Spinal cord (tissue), 10 donors: Measurements from ENCODE around the gene TKT. TPM values are rescaled to one million over a fixed set of nuclear protein-coding genes. Genes with fewer than 3 reads are reported as not detected.
"Not testable (repeated sequence)": the region's sequence is repeated elsewhere in the genome, so short reads cannot be mapped to it uniquely, and the experiment has no call there.

Experiments
- DNase-seq, 6 donors: peaks; one replicate each; pipeline versions ENCODE4 v3.0.0 to v3.0.0-alpha.2; 2013 to 2015; ENCODE audit warnings: low spot score in 6 of 6, low read depth in 4 of 6
- H3K27ac ChIP-seq: one replicate; pipeline ENCODE4 v1.5.1; 2013; ENCODE audit warnings: low read depth, low read length, control low read depth
- H3K27me3 ChIP-seq: one replicate; pipeline ENCODE4 v1.6.1; 2013; ENCODE audit warnings: low read length; ENCODE audit not compliant: control insufficient read depth, insufficient read depth
- H3K36me3 ChIP-seq: one replicate; pipeline ENCODE4 v1.6.1; 2013; ENCODE audit warnings: low read length; ENCODE audit not compliant: control insufficient read depth, insufficient read depth
- H3K4me1 ChIP-seq: one replicate; pipeline ENCODE4 v1.6.1; 2013; ENCODE audit warnings: low read length; ENCODE audit not compliant: control insufficient read depth, insufficient read depth
- H3K4me3 ChIP-seq: one replicate; pipeline ENCODE4 v1.5.1; 2013; ENCODE audit warnings: low read depth, low read length, control low read depth
- H3K9me3 ChIP-seq: one replicate; pipeline ENCODE4 v1.6.1; 2013; ENCODE audit warnings: low read length; ENCODE audit not compliant: control insufficient read depth, insufficient read depth
- WGBS: methylation state at CpG from one replicate; pipeline ENCODE4 v1.1.5; 2013; ENCODE audit warnings: missing lambda C conversion rate; ENCODE audit not compliant: insufficient coverage; 5-methylcytosine and 5-hydroxymethylcytosine counted together
- long read RNA-seq, 4 donors: transcript quantifications; one replicate each; lab custom pipeline, GENCODE V29; 2026
- polyA plus RNA-seq, 2 donors: library from polyadenylated mRNA; unstranded; fragments of 120-200 nt; gene quantifications; one replicate each; pipeline ENCODE4 v1.2.1, GENCODE V29; 2013; ENCODE audit not compliant: insufficient read length in 2 of 2
- total RNA-seq, 2 donors: library from RNA; depleted of rRNA in 1 of 2; stranded (reverse); fragments of 120-200 nt in 1 of 2; fragments of >200 nt in 1 of 2; gene quantifications; one replicate each; pipeline versions ENCODE4 v1.2.3 to v1.2.4, GENCODE V29; 2013 to 2014
- donor health status: healthy.

Gene TKT
- total RNA-seq (100 to 1,000 TPM; 118 to 132 TPM), polyA plus RNA-seq (100 to 1,000 TPM; 165 to 170 TPM)
- long read RNA-seq, donor 1, transcript TKT-207 (8 exons, 1,972 nt): minor isoform, 6 of 106 reads
- long read RNA-seq, donor 1, transcript TKT-208 (14 exons, 3,010 nt): major isoform, 37 of 106 reads
- long read RNA-seq, donor 1, partial matches to known transcripts: 54 of 106 reads
- long read RNA-seq, donor 1, other reads (novel, unspliced or antisense): 5 of 106 reads
- long read RNA-seq, donor 2, transcript TKT-208 (14 exons, 3,010 nt): major isoform, 15 of 18 reads
- long read RNA-seq, donor 2, partial matches to known transcripts: 0 of 18 reads
- long read RNA-seq, donor 2, other reads (novel, unspliced or antisense): 0 of 18 reads
- long read RNA-seq, donor 3, transcript TKT-208 (14 exons, 3,010 nt): major isoform, 13 of 43 reads
- long read RNA-seq, donor 3, partial matches to known transcripts: 25 of 43 reads
- long read RNA-seq, donor 3, other reads (novel, unspliced or antisense): 0 of 43 reads
- long read RNA-seq, donor 4, transcript TKT-207 (8 exons, 1,972 nt): minor isoform, 6 of 266 reads
- long read RNA-seq, donor 4, transcript TKT-208 (14 exons, 3,010 nt): major isoform, 74 of 266 reads
- long read RNA-seq, donor 4, transcript TKT-209 (2 exons, 693 nt): minor isoform, 5 of 266 reads
- long read RNA-seq, donor 4, partial matches to known transcripts: 161 of 266 reads
- long read RNA-seq, donor 4, other reads (novel, unspliced or antisense): 12 of 266 reads

GRCh38 chr3:53255775-53256703 is at the start of gene TKT:
Gene TKT, minus strand, starts transcription at chr3:53256022. Its CDS starts 80 bp downstream, at chr3:53255942.
- H3K9me3 ChIP-seq: no peaks in the 10 kb centered on the region
- H3K27me3 ChIP-seq: no peaks in the 10 kb centered on the region
- peak within 1 kb of the TSS; percentile 81 for H3K27ac ChIP-seq
- 5% methylated on average over 48 of the region's 66 CpGs for WGBS
- peaks cover 3% of the 10 kb centered on the region for H3K36me3 ChIP-seq
- peaks cover 55% of the 10 kb centered on the region for H3K4me1 ChIP-seq
- peak in 5 of 6 donors; percentile 62 to 94 (median 72) for DNase-seq
- peak within 1 kb of the TSS; percentile 72 for H3K4me3 ChIP-seq

GRCh38 chr3:53303957-53304356 is 48.1 kb upstream of the TKT start:
- Histone ChIP-seq H3K4me3 (no peak overlapping the region), H3K27ac (no peak overlapping the region), H3K9me3 (no peaks in the 10 kb centered on the region), H3K4me1 (no peaks in the 10 kb centered on the region), H3K27me3 (no peaks in the 10 kb centered on the region), H3K36me3 (peaks cover 36% of the 10 kb centered on the region)
- WGBS: 90% methylated on average over 2 of the region's 3 CpGs
- no peak for DNase-seq

GRCh38 chr3:53303549-53303948 is 47.7 kb upstream of the TKT start:
- 69% methylated on average over 3 of the region's 3 CpGs for WGBS
- peaks cover 32% of the 10 kb centered on the region for H3K36me3 ChIP-seq
- H3K4me1 ChIP-seq: no peaks in the 10 kb centered on the region
- DNase-seq: no peak
- no peaks in the 10 kb centered on the region for H3K27me3 ChIP-seq
- H3K4me3 ChIP-seq: no peak overlapping the region
- no peaks in the 10 kb centered on the region for H3K9me3 ChIP-seq
- H3K27ac ChIP-seq: no peak overlapping the region

GRCh38 chr3:53300826-53301225 is 45.0 kb upstream of the TKT start:
- WGBS: 100% methylated on average over 2 of the region's 3 CpGs
- Histone ChIP-seq H3K4me3 (no peak overlapping the region), H3K27ac (no peak overlapping the region), H3K27me3 (no peaks in the 10 kb centered on the region), H3K36me3 (peaks cover 31% of the 10 kb centered on the region), H3K9me3 (no peaks in the 10 kb centered on the region), H3K4me1 (no peaks in the 10 kb centered on the region)
- DNase-seq: no peak

- H3K27ac ChIP-seq, H3K4me1 ChIP-seq, H3K4me3 ChIP-seq, H3K27me3 ChIP-seq, H3K9me3 ChIP-seq: not testable (repeated sequence)
- WGBS: 66% methylated on average over 4 of the region's 5 CpGs
- peaks cover 30% of the 10 kb centered on the region for H3K36me3 ChIP-seq
- peak in 5 of 6 donors; percentile 20 to 83 (median 26) for DNase-seq
Observed at GRCh38 chr3:53299611-53300023, 43.8 kb upstream of the TKT start.

GRCh38 chr3:53295410-53295809 is 39.6 kb upstream of the TKT start:
- peaks cover 22% of the 10 kb centered on the region for H3K36me3 ChIP-seq
- DNase-seq: no peak

GRCh38 chr3:53293867-53294266 is 38.0 kb upstream of the TKT start:
- no peak overlapping the region for H3K27ac ChIP-seq
- H3K4me3 ChIP-seq: no peak overlapping the region
- no peak for DNase-seq
- no peaks in the 10 kb centered on the region for H3K27me3 ChIP-seq
- no peaks in the 10 kb centered on the region for H3K9me3 ChIP-seq
- H3K36me3 ChIP-seq: peaks cover 27% of the 10 kb centered on the region
- WGBS: 87% methylated on average over 8 of the region's 8 CpGs
- H3K4me1 ChIP-seq: no peaks in the 10 kb centered on the region

More at GRCh38 chr3:53295410-53295809, 39.6 kb upstream of the TKT start:
- H3K27ac ChIP-seq: no peak overlapping the region
- no peaks in the 10 kb centered on the region for H3K4me1 ChIP-seq
- no CpG with 5 or more reads among the region's 1 CpG for WGBS
- H3K27me3 ChIP-seq: no peaks in the 10 kb centered on the region
- H3K4me3 ChIP-seq: no peak overlapping the region
- H3K9me3 ChIP-seq: no peaks in the 10 kb centered on the region

- Histone ChIP-seq H3K36me3 (peaks cover 33% of the 10 kb centered on the region), H3K4me3 (no peak overlapping the region), H3K27me3 (no peaks in the 10 kb centered on the region), H3K4me1 (peaks cover 6% of the 10 kb centered on the region), H3K27ac (no peak overlapping the region), H3K9me3 (no peaks in the 10 kb centered on the region)
- DNase-seq: no peak
- 42% methylated on average over 3 of the region's 4 CpGs for WGBS
Observed at GRCh38 chr3:53288214-53288613, 32.4 kb upstream of the TKT start.

GRCh38 chr3:53287131-53287629 is 31.4 kb upstream of the TKT start:
- H3K4me1 ChIP-seq: peaks cover 6% of the 10 kb centered on the region
- H3K9me3 ChIP-seq: no peaks in the 10 kb centered on the region
- no peaks in the 10 kb centered on the region for H3K27me3 ChIP-seq
- peak overlapping the region; percentile 76 for H3K27ac ChIP-seq
- 0% methylated on average over 1 of the region's 4 CpGs for WGBS
- H3K36me3 ChIP-seq: peaks cover 30% of the 10 kb centered on the region
- no peak overlapping the region for H3K4me3 ChIP-seq
- peak in 1 of 6 donors; percentile 25 for DNase-seq
